Measurements from ENCODE around the gene MBD3L2. TPM values are rescaled to one million over a fixed set of nuclear protein-coding genes. Genes with fewer than 3 reads are reported as not detected.

MBD3L2 gene
- total RNA-seq, result not detected in 2 replicates

DNA sequence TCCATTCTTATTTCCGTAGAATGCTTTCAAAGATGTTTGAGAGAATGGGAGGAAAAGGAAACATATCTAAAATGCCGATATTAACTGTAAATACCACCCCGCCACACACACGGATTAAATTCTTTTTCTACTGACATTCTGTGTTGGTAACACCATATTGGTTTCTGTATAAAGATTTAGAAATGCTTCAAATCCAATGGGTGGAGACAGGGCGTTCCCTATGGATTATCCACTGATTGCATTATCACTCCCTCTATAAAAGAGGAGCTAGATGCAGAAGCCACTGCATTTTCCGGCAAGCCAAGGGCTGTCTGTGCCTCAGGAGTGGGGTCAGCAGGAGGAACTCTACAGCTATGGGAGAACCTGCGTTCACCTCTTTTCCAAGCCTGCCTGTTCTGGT, at the start of gene MBD3L2:
Gene MBD3L2, plus strand, starts transcription at position 301 of the 400 bp plus-strand sequence. Its CDS starts 53 bp downstream, at position 354.

DNA sequence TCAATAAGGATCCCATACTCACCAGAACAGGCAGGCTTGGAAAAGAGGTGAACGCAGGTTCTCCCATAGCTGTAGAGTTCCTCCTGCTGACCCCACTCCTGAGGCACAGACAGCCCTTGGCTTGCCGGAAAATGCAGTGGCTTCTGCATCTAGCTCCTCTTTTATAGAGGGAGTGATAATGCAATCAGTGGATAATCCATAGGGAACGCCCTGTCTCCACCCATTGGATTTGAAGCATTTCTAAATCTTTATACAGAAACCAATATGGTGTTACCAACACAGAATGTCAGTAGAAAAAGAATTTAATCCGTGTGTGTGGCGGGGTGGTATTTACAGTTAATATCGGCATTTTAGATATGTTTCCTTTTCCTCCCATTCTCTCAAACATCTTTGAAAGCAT, 27.8 kb upstream of the MBD3L2 start, which contains the start of gene MBD3L2B:
Gene MBD3L2B, minus strand, starts transcription at position 101 of the 400 bp plus-strand sequence. Its CDS starts 34 bp downstream, at position 67.

DNA sequence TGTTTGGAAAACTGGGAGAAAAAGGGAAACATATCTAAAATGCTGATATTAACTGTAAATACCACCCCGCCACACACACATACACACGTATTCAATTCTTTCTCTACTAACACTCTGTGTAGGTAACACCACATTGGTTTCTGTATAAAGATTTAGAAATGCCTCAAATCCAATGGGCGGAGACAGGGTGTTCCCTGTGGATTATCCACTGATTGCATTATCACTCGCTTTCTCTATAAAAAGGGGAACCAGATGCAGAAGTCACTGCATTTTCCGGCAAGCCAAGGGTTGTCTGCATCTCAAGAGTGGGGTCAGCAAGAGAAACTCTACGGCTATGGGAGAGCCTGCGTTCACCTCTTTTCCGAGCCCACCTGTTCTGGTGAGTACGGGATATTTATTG, 18.8 kb upstream of the MBD3L2 start, which contains the start of gene MBD3L5:
Gene MBD3L5, plus strand, starts transcription at position 301 of the 400 bp plus-strand sequence. Its CDS starts 34 bp downstream, at position 335.

DNA sequence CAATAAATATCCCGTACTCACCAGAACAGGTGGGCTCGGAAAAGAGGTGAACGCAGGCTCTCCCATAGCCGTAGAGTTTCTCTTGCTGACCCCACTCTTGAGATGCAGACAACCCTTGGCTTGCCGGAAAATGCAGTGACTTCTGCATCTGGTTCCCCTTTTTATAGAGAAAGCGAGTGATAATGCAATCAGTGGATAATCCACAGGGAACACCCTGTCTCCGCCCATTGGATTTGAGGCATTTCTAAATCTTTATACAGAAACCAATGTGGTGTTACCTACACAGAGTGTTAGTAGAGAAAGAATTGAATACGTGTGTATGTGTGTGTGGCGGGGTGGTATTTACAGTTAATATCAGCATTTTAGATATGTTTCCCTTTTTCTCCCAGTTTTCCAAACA, 9.0 kb upstream of the MBD3L2 start, which contains the start of gene MBD3L4:
Gene MBD3L4, minus strand, starts transcription at position 101 of the 400 bp plus-strand sequence. Its CDS starts 35 bp downstream, at position 66.

DNA sequence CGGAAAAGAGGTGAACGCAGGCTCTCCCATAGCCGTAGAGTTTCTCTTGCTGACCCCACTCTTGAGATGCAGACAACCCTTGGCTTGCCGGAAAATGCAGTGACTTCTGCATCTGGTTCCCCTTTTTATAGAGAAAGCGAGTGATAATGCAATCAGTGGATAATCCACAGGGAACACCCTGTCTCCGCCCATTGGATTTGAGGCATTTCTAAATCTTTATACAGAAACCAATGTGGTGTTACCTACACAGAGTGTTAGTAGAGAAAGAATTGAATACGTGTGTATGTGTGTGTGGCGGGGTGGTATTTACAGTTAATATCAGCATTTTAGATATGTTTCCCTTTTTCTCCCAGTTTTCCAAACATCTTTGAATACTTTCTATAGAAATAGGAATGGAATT, 9.5 kb downstream of the MBD3L2 start, which contains the start of gene MBD3L3:
Gene MBD3L3, minus strand, starts transcription at position 101 of the 400 bp plus-strand sequence. Its CDS starts 71 bp downstream, at position 30.

DNA sequence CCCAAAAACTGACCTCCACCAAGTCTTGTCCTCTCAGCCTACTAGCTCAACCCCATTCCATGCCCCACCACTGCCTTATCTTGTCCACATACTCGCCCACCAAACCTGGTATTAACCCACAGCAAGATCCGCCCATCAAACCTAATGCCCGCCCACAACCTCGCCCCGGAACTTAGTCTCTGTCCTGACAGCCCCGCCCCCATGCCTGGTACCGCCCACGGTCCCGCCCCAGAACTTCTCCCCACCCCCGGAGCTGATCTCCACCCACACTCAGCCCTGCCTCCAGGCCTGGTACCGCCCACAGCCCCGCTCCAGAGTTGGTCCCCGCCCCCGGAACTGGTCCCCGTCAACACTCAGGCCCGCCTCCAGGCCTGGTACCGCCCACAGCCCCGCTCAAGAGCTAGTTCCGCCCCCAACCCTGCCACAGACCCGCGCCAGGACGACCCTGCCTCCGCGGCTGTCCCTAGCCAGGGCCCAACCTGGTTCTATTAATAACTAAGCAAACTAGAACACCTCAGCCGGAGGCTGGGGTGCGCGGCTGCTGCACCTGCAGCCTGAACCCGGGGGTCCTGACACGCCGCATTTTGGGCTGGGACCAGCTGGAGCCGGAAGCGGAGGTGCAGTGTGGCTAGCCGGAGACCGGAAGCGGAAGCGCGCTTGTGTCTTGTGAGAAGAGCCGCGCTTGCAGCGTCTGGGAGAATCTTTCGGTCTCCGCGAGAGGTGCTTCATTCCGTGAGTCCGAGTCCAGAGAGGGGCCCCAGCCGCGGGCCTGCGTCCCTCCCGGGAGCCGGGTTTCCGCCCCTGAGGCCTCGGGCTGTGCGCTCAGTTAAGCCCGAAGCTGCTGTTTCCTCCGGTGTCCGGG, 20.2 kb downstream of the MBD3L2 start, which contains the start of gene ZNF557:
Gene ZNF557, plus strand, starts transcription at position 662 of the 862 bp plus-strand sequence. CDS start 5,372 bp downstream, outside the sequence.

Other genes starting within 250 kb of the MBD3L2 start
- not detected in 2 replicates for gene ADGRE1, start 161.7 kb upstream of the MBD3L2 start, total RNA-seq
- not detected in 2 replicates for gene MBD3L2B, start 27.9 kb upstream of the MBD3L2 start, total RNA-seq
- gene MBD3L5, start 18.7 kb upstream of the MBD3L2 start, total RNA-seq, result not detected in 2 replicates
- not detected in 2 replicates for gene MBD3L4, start 9.1 kb upstream of the MBD3L2 start, total RNA-seq
- gene MBD3L3, start 9.4 kb downstream of the MBD3L2 start, total RNA-seq, result not detected in 2 replicates
- gene ZNF557, start 20.4 kb downstream of the MBD3L2 start, total RNA-seq, result 18.5 and 21.1 TPM in 2 replicates
- 16.2 and 19.9 TPM in 2 replicates for gene INSR, start 245.1 kb downstream of the MBD3L2 start, total RNA-seq